Chondrocyte (in vitro differentiated cells): ENCODE data around the gene KLK8. TPM values are rescaled to one million over a fixed set of nuclear protein-coding genes. Genes with fewer than 3 reads are reported as not detected.

Experiments used
- DNase-seq: peaks from one replicate; pipeline ENCODE4 v3.0.0; 2021; ENCODE audit warnings: mixed read lengths, low spot score
- H3K27ac Mint-ChIP-seq: one replicate; pipeline ENCODE4 v1.8.0; 2021; ENCODE audit warnings: mild to moderate bottlenecking, moderate library complexity, mixed read lengths; ENCODE audit not compliant: unreplicated experiment
- H3K27me3 Mint-ChIP-seq: 2 replicates; pipeline ENCODE4 v1.8.0; 2021; ENCODE audit warnings: low read depth, mixed read lengths
- H3K36me3 Mint-ChIP-seq: 2 replicates; pipeline ENCODE4 v1.8.0; 2021; ENCODE audit warnings: low read depth, mixed read lengths
- H3K4me1 Mint-ChIP-seq: 2 replicates; pipeline ENCODE4 v1.8.0; 2021; ENCODE audit warnings: low read depth, mild to moderate bottlenecking, mixed read lengths
- H3K4me3 Mint-ChIP-seq: one replicate; pipeline ENCODE4 v1.8.0; 2021; ENCODE audit warnings: mild to moderate bottlenecking, moderate library complexity, mixed read lengths; ENCODE audit not compliant: unreplicated experiment
- H3K9me3 Mint-ChIP-seq: 2 replicates; pipeline ENCODE4 v1.8.0; 2021; ENCODE audit warnings: low read depth, mixed read lengths
- CTCF ChIP-seq: fragments of 200-600 bp; sonication (generic); IDR thresholded peaks from 2 replicates; pipeline ENCODE4 v1.5.0; 2021; ENCODE audit warnings: antibody characterized with exemption, mild to moderate bottlenecking, moderate library complexity
- total RNA-seq: library from RNA; stranded (reverse); gene quantifications from 3 replicates; pipeline ENCODE4 v1.2.1, GENCODE V29; 2021

KLK8 gene
- total RNA-seq, 1 donor from 2014 or later: not detected

- H3K27ac Mint-ChIP-seq: no peak overlapping the region
- peaks cover 4% of the 10 kb centered on the region for H3K27me3 Mint-ChIP-seq
- no peak for DNase-seq
- no peak overlapping the region for H3K4me3 Mint-ChIP-seq
- peaks cover 3% of the 10 kb centered on the region for H3K36me3 Mint-ChIP-seq
- no peaks in the 10 kb centered on the region for H3K4me1 Mint-ChIP-seq
- peaks cover 23% of the 10 kb centered on the region for H3K9me3 Mint-ChIP-seq
- no peak for TF ChIP-seq CTCF
Observed at GRCh38 chr19:50963381-50963780, 38.0 kb downstream of the KLK8 start.

GRCh38 chr19:50962245-50962644 is 39.2 kb downstream of the KLK8 start:
- no peak for TF ChIP-seq CTCF
- no peaks in the 10 kb centered on the region for H3K27me3 Mint-ChIP-seq
- peaks cover 23% of the 10 kb centered on the region for H3K9me3 Mint-ChIP-seq
- H3K36me3 Mint-ChIP-seq: peaks cover 3% of the 10 kb centered on the region
- DNase-seq: no peak
- no peak overlapping the region for H3K4me3 Mint-ChIP-seq
- no peaks in the 10 kb centered on the region for H3K4me1 Mint-ChIP-seq
- H3K27ac Mint-ChIP-seq: no peak overlapping the region

GRCh38 chr19:50959731-50960500 is 41.5 kb downstream of the KLK8 start:
- Mint-ChIP-seq H3K4me3 (no peak overlapping the region), H3K4me1 (no peaks in the 10 kb centered on the region), H3K27me3 (no peaks in the 10 kb centered on the region)

GRCh38 chr19:50957587-50957986 is 43.8 kb downstream of the KLK8 start:
- peaks cover 17% of the 10 kb centered on the region for H3K9me3 Mint-ChIP-seq
- no peaks in the 10 kb centered on the region for H3K4me1 Mint-ChIP-seq
- no peak overlapping the region for H3K4me3 Mint-ChIP-seq
- TF ChIP-seq CTCF: no peak
- H3K27me3 Mint-ChIP-seq: peaks cover 3% of the 10 kb centered on the region
- no peak overlapping the region for H3K27ac Mint-ChIP-seq
- peaks cover 3% of the 10 kb centered on the region for H3K36me3 Mint-ChIP-seq
- DNase-seq: no peak

More at GRCh38 chr19:50959731-50960500, 41.5 kb downstream of the KLK8 start:
- TF ChIP-seq CTCF: no peak
- DNase-seq: no peak
- Mint-ChIP-seq H3K36me3 (peaks cover 3% of the 10 kb centered on the region), H3K27ac (no peak overlapping the region), H3K9me3 (peaks cover 23% of the 10 kb centered on the region)

GRCh38 chr19:50952910-50953309 is 48.5 kb downstream of the KLK8 start, which contains the start of gene KLK5:
TSS of gene KLK5 (minus strand) at chr19:50953038. CDS start at chr19:50952657, 381 bp downstream.
- H3K36me3 Mint-ChIP-seq: no peaks in the 10 kb centered on the region
- H3K4me1 Mint-ChIP-seq: no peaks in the 10 kb centered on the region
- DNase-seq: no peak
- H3K27ac Mint-ChIP-seq: no peak within 1 kb of the TSS
- H3K4me3 Mint-ChIP-seq: no peak within 1 kb of the TSS
- TF ChIP-seq CTCF: no peak
- H3K27me3 Mint-ChIP-seq: peaks cover 3% of the 10 kb centered on the region
- no peaks in the 10 kb centered on the region for H3K9me3 Mint-ChIP-seq
